ENCODE results near the gene PRR36.
A peak's percentile ranks its signal among the peaks of the same experiment; 100 is the strongest.
"Not testable (repeated sequence)": the region's sequence is repeated elsewhere in the genome, so short reads cannot be mapped to it uniquely, and the experiment has no call there.

Gene PRR36

GRCh38 chr19:7870571-7871436 lies 3.4 kb downstream of the PRR36 start:
- peak; percentile 57 for DNase-seq

- peak; percentile 67 for DNase-seq
These were observed 4.2 kb downstream of the PRR36 start for GRCh38 chr19:7869910-7870511.

- peak; percentile 85 for DNase-seq
These were observed 4.7 kb downstream of the PRR36 start for GRCh38 chr19:7869453-7869909.

GRCh38 chr19:7868671-7869452 lies 5.3 kb downstream of the PRR36 start:
- DNase-seq = peak; percentile 87

GRCh38 chr19:7868326-7868670 lies 5.9 kb downstream of the PRR36 start:
- peak; percentile 22 for DNase-seq

- DNase-seq = no peak
These were observed 6.9 kb downstream of the PRR36 start for GRCh38 chr19:7867092-7867844.

- no peak for DNase-seq
These were observed 7.6 kb downstream of the PRR36 start for GRCh38 chr19:7866399-7867091.

GRCh38 chr19:7865262-7865911 lies 8.8 kb downstream of the PRR36 start:
- peak; percentile 36 for DNase-seq

- no peak for DNase-seq
These were observed 9.5 kb downstream of the PRR36 start for GRCh38 chr19:7864690-7865074.

- DNase-seq = no peak
These were observed 10.1 kb downstream of the PRR36 start for GRCh38 chr19:7863971-7864689.

GRCh38 chr19:7863157-7863970 lies 10.8 kb downstream of the PRR36 start:
- peak; percentile 17 for DNase-seq

- peak; percentile 80 for DNase-seq
These were observed 11.7 kb downstream of the PRR36 start for GRCh38 chr19:7862413-7862951.

GRCh38 chr19:7861619-7862412 lies 12.4 kb downstream of the PRR36 start:
- DNase-seq = no peak

GRCh38 chr19:7860714-7861618 lies 13.2 kb downstream of the PRR36 start:
- no peak for DNase-seq

GRCh38 chr19:7859831-7860713 lies 14.1 kb downstream of the PRR36 start:
- DNase-seq = no peak

GRCh38 chr19:7859087-7859486 lies 15.1 kb downstream of the PRR36 start:
- not testable (repeated sequence) for DNase-seq

All from CD4-positive, alpha-beta T cell treated with Interleukin-21 for 1 hour (primary cell).